ENCODE measurements around the gene GATM. TPM values are rescaled to one million over a fixed set of nuclear protein-coding genes. Genes with fewer than 3 reads are reported as not detected.
"Not testable (repeated sequence)": the region's sequence is repeated elsewhere in the genome, so short reads cannot be mapped to it uniquely, and the experiment has no call there.

GATM gene
- total RNA-seq, 1 donor from 2014 or later, result 0.20 TPM

GRCh38 chr15:45354711-45355110, 23.6 kb downstream of the GATM start:
- DNase-seq (ENCODE audit: low read depth in 2 of 2), result no peak

DNA sequence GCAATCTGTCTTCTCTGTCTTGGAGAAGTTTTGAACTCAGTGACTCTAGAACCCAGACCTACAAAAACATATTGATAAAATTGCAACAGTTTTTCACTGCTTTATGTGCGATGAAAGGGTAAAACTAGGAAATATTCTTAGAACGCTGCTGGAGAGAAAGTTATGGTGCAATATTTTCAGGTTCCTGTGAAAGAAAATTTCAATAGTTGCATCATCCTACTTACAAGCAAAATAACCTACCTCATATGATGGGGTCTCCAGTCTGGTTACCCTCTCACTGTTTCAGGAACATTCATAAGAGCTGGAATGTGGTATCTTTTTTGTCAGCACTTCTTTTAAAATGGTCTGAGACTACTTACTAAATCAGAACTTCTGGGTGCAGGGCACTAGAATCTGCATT, 27.1 kb downstream of the GATM start:
- DNase-seq (ENCODE audit: low read depth in 2 of 2), result no peak

DNA sequence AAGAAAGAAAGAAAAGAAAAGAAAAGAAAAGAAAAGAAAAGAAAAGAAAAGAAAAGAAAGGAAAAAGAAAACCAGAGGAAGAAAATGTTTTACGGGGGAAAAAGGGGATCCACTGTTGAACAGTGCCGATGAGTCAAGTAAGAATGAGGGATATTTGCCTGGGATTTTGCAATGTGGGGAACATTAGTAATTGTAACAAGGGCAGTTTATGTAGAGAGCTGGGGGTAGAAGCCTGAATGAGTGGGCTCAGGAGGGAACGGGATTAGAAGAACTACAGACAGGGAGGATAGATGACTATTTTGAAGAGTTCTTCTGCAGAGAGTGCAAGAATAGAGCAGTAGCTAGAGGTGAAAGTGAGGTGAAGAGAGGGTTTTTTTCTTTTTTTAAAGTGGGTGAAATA, 28.7 kb downstream of the GATM start:
- DNase-seq (ENCODE audit: low read depth in 2 of 2), result no peak

GRCh38 chr15:45347989-45348388, 30.4 kb downstream of the GATM start:
- no peak for DNase-seq (ENCODE audit: low read depth in 2 of 2)

DNA sequence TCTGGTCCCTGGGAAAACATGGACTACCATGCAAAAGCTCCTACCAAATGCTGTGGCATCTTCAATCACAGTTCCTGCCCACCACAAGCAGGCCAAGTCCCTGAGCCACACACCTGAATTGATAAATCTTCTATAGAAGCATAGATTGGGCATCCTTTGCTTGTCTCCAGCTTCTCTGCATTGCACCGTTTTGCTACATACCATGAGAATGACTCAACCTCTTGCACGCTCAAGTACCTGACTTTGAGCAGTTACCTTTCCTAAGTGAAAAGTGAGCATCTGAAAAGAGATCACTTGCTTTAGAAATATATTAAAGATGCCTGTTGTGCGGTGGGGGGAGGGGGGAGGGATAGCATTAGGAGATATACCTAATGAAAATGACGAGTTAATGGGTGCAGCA, 31.3 kb downstream of the GATM start:
- no peak for DNase-seq (ENCODE audit: low read depth in 2 of 2)

GRCh38 chr15:45346381-45346780, 32.0 kb downstream of the GATM start:
- DNase-seq (ENCODE audit: low read depth in 2 of 2), result no peak

DNA sequence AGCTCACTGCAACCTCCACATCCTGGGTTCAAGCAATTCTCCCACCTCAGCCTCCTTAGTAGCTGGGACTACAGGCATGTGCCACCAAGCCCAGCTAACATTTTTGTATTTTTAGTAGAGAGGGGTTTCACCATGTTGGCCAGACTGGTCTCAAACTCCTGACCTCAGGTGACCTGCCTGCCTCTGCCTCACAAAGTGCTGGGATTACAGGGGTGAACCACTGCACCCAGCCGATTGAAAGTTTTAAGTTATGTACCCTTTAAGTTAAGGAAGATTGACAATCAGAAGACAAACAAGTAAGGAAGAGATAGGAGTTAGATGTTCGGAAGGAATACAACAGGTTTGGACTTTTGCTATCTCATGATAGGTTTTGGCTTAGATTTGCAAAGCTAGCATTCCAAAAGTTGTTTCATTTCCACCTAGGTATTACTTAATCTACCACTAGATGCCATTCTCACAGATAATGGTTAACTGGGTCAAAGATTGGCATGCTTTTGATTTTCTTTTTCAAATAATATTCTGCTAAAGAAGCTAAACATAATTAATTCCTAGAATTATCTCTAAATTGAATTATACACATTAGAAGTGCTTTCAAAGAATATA, 35.0 kb downstream of the GATM start:
- no peak for DNase-seq (ENCODE audit: low read depth in 2 of 2)

DNA sequence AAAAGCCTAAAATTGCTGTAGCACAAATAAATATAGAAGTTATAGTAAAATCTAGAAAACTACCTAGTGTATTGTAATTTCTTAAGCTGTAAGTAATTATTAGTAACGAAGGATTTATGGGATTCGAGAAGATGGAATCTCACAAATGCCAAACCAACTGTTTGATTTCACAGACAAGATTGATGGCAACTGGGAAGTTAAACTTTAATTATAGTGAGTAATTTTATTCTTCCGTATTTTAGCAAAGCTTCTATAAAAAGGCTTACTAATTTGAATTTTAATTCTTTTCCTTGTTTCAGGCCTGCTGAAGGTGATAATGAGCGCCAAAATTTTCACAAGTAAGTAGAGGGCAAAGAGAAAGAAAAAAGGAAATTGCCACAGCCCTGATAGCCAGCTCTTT, 36.6 kb downstream of the GATM start:
- DNase-seq (ENCODE audit: low read depth in 2 of 2), result no peak

GRCh38 chr15:45340429-45340828, 37.9 kb downstream of the GATM start:
- no peak for DNase-seq (ENCODE audit: low read depth in 2 of 2)

GRCh38 chr15:45338417-45338816, 39.9 kb downstream of the GATM start:
- DNase-seq (ENCODE audit: low read depth in 2 of 2), result no peak

GRCh38 chr15:45337224-45337623, 41.1 kb downstream of the GATM start:
- no peak for DNase-seq (ENCODE audit: low read depth in 2 of 2)

- DNase-seq (ENCODE audit: low read depth in 2 of 2), result peak in 1 of 2 donors; percentile 8
Measured at GRCh38 chr15:45333550-45333949, 44.8 kb downstream of the GATM start.

DNA sequence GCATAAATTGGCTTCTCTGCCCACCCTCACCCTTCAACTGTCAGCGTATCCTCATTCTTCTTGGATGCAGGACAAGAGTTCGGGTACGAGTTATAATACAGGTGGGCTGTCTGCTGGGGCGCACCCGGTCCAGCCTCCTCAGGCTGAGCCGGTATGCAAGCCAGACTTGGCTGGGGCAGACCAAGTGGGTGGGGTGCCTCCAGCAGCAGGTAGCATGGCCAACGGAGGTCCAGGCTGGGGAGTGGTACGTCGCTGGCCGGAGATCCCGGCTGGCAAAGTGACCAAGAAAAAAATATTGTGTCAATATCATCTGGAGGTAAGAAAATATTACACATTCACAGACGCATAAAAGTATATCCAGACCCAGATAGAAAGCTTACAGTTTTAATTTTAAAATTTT, 45.6 kb downstream of the GATM start:
- DNase-seq (ENCODE audit: low read depth in 2 of 2), result no peak

DNA sequence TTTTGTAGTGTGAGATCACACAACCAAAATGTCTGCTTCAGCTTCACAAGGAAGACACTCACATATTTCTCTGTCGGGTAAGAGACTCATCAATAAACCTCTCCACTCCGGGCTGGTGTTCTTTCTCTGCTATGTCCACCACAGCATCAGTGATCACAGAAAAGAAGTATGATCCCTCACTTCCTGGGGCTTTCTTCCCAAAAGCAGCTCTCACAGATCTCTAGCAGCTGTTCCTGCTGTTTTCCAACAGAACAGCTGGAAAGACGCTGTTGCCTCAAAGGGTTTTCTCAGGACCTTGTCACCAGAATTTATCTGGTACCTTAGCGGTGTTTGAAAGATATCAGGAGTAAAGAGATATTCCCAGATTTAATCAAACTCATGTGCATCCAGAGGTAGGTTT, 46.4 kb downstream of the GATM start:
- DNase-seq (ENCODE audit: low read depth in 2 of 2), result no peak

DNA sequence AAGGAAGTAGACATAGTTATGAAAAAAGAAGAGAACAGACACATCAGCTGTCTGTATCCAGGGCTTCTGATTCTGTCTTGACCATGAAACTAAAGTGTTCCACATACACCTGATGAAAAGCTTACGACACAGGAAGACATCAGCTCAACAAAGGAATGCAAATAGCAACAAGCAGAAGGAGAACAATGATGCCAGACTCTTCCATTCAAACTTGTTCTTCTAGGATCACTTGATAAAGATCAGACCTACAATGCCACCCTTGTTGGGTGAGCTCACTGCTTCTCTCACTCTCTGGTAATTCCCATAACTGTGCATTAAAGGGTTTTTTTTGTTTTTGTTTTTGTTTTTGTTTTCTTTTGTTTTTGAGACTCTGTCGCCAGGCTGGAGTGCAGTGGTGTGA, 49.7 kb downstream of the GATM start:
- no peak for DNase-seq (ENCODE audit: low read depth in 2 of 2)

DNA sequence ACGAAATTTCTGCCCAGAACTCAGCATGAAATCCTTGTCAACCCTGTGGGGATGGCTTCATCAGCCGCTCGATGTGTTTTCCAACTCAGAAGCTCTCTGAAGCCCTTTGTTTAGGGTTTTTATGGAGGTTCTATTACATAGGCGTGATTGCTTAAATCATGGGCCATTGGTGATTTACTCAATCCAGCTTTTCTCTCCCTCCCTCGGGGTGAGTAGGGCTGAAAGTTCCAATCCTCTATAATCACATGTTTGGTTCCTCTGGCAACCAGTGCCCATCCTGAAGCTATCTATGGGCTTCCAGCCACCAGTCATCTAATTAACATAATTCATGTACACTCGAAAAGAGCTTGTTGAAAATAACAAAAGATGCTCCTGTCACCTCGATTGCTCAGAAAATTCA, 51.6 kb downstream of the GATM start:
- no peak for DNase-seq (ENCODE audit: low read depth in 2 of 2)

DNA sequence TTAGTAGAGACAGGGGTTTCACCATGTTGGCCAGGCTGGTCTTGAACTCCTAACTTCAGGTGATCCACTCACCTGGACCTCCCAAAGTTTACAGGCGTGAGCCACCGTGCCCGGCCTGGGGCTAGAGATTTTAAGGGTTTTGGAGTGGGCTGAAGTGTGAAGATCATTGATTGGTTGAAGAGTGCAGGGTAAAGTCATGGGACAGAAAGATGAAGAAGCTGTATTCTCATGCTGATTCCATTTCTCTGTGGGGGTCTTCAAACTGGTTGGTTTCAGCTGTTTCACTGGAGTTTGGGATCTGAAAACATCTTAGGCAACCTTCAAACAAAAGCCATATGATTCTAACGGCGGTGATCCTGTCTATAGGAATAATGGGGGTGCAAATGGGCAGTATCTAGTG, 52.1 kb downstream of the GATM start:
- DNase-seq (ENCODE audit: low read depth in 2 of 2), result no peak

GRCh38 chr15:45320581-45321205, 57.7 kb downstream of the GATM start:
- no peak for DNase-seq (ENCODE audit: low read depth in 2 of 2)

DNA sequence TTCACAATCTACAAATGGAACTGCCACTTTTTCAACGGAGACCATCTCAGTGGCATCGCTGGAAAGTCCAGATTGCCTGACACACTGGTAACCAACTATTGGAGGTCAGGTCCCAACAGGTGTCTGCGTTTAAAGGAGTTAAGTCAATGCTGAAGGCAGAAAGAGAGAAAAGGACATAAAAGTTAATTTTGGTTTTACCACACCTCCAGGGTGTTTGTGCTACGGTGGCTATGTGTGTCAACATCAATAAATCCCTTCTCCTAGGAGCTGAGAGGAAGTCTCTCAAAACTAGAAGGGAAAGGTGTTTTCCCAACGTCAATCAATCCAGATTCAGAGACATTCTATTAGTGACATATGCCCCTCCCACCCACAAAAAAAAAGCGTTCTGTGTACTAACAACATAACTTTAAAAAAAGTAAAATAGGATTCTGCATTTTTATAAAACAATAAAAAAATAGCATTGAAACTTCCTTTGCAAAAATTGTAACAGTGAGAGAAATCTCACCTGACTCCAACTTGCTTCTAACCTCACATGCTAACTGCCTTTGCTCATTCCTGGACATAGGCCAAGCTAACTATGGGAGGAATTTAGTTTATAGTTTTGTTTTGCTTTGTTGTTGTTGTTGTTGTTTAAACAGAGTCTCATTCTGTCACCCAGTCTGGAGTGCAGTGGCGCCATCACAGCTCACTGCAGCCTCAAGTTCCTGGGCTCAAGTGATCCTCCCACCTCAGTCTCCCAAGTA, 58.7 kb downstream of the GATM start:
- DNase-seq (ENCODE audit: low read depth in 2 of 2), result no peak

DNA sequence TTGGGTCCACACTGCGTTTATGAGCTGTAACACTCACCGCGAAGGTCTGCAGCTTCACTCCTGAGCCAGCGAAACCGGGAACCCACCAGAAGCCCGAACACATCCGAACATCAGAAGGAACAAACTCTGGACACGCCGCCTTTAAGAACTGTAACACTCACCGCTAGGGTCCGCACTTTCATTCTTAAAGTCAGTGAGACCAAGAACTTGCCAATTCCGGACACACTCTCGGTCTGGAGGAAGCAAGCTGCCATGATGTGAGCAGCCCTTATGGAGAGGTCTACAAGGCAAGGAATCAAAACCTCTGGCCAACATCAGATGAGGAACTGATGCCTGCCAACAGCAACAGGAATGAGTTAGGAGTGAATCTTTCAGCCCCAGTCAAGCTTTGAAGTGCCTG, 63.4 kb downstream of the GATM start:
- peak in 1 of 2 donors; percentile 32 for DNase-seq (ENCODE audit: low read depth in 2 of 2)

DNA sequence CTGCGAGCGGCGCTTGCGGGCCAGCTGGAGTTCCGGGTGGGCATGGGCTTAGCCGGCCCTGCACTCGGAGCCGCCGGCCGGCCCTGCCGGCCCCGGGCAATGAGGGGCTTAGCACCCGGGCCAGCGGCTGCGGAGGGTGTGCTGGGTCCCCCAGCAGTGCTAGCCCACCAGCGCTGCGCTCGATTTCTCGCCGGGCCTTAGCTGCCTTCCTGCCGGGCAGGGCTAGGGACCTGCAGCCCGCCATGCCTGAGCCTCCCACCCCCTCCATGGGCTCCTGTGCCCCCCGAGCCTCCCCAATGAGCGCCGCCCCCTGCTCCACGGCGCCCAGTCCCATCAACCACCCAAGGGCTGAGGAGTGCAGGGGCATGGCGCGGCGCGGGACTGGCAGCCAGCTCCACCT, 64.2 kb downstream of the GATM start:
- not testable (repeated sequence) for DNase-seq (ENCODE audit: low read depth in 2 of 2)

Data from lung microvascular endothelial cell (primary cell).